Measurements from ENCODE around the gene FGGY. TPM values are rescaled to one million over a fixed set of nuclear protein-coding genes. Genes with fewer than 3 reads are reported as not detected.
"Not testable (repeated sequence)": the region's sequence is repeated elsewhere in the genome, so short reads cannot be mapped to it uniquely, and the experiment has no call there.

FGGY gene
- total RNA-seq, 1 experiment from 2014 or later, result 12.0 TPM

DNA sequence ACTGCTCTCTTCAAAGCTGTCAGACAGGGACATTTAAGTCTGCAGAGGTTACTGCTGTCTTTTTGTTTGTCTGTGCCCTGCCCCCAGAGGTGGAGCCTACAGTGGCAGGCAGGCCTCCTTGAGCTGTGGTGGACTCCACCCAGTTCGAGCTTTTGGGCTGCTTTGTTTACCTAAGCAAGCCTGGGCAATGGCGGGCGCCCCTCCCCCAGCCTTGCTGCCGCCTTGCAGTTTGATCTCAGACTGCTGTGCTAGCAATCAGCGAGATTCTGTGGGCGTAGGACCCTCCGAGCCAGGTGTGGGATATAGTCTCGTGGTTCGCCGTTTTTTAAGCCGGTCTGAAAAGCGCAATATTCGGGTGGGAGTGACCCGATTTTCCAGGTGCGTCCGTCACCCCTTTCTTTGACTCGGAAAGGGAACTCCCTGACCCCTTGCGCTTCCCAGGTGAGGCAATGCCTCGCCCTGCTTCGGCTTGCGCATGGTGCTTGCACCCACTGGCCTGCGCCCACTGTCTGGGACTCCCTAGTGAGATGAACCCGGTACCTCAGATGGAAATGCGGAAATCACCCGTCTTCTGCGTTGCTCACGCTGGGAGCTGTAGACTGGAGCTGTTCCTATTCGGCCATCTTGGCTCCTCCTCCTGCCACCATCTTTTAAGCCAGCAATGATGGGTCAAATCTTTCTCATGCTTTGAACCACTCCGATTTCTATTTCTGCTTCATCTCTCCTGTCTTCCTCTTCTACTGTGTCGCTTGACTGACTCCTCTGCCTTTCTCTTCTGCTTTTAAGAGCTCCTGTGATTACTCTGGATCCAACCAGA lies 356.5 kb downstream of the FGGY start:
- peaks cover 16% of the 10 kb centered on the region for H3K4me1 Mint-ChIP-seq
- CTCF ChIA-PET; H3K27me3 Mint-ChIP-seq (ENCODE audit: low read depth): not testable (repeated sequence)

DNA sequence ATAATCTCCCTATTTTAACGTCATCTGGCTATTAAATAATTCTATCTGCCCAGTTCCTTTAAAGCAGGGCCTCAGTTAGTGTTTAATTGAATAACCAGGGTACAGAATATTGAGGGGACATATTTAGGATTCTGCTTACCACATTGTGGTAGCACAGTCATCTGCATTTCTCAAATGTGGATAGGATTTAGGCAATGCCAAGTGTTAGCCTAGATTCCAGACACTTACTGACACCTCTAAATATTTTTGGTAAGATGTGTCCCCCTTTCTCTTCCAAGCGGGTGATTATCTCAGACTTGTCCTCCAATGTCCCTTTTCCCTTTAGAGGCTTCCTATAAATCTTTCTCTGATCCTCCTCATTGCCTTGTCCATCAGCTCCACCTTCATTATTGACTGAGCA lies 357.1 kb downstream of the FGGY start:
- H3K4me1 Mint-ChIP-seq, result peaks cover 19% of the 10 kb centered on the region
- DNase-seq (ENCODE audit: low spot score) (no peak), ATAC-seq (no peak)
- CTCF ChIA-PET, result no interaction called here
- H3K4me3 Mint-ChIP-seq, result peak overlapping the region; percentile 18
- no peaks in the 10 kb centered on the region; the same call in 1 of the 2 replicates for H3K27me3 Mint-ChIP-seq (ENCODE audit: low read depth)
- H3K36me3 Mint-ChIP-seq, result peaks cover 12% of the 10 kb centered on the region
- POLR2A ChIA-PET, result no interaction called here
- peaks cover 6% of the 10 kb centered on the region for H3K9me3 Mint-ChIP-seq
- peak overlapping the region; percentile 34 for H3K27ac Mint-ChIP-seq
- no peak for TF ChIP-seq TP53 (CRISPR knock-in tag; IDR thresholded peaks at IDR 0.05)

More for the DNA sequence above, 356.5 kb downstream of the FGGY start:
- ATAC-seq, POLR2A ChIA-PET, H3K9me3 Mint-ChIP-seq: not testable (repeated sequence)
- peak overlapping the region; percentile 18 for H3K4me3 Mint-ChIP-seq
- peaks cover 12% of the 10 kb centered on the region for H3K36me3 Mint-ChIP-seq
- DNase-seq (ENCODE audit: low spot score), result peak; percentile 29
- H3K27ac Mint-ChIP-seq, result peak overlapping the region; percentile 19; the same call in 1 of the 2 replicates

DNA sequence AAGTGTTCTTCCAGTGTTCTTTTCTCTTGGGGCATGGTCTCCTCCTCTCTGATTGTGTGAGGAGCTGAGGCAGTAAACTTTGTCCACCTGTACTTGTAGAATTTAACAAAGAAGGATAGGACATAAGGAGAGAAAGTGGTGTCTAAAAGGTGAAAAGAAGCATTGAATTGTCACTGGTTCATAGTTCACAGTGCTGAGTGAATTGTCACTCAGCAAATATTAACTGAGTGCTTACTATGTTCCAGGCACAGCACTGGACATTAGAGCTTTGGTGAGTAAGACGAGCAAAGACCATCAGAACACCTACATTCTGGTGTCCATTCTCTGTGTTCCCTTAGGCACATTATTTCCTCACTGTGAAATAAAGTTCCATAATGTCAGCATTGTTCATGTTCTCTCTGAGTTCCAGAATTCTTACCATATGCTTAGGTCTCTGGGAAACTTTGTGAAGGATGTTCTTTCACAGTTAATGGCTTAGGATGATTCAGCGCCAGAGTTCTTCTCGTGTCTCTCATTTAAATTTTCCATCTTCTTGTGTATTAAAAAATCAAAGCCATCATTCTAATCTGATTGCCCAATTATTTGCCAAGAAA lies 361.1 kb downstream of the FGGY start:
- Mint-ChIP-seq H3K9me3 (no peaks in the 10 kb centered on the region; the same call in none of the 2 replicates), H3K27me3 (ENCODE audit: low read depth) (no peaks in the 10 kb centered on the region), H3K4me1 (peaks cover 22% of the 10 kb centered on the region), H3K36me3 (no peaks in the 10 kb centered on the region), H3K27ac (no peak overlapping the region), H3K4me3 (no peak overlapping the region)
- ChIA-PET POLR2A (interaction anchor here (0.6 kb wide), 1 partner anchor 348 kb away, joined by 3 read pairs; no protein-coding TSS in a partner anchor), CTCF (no interaction called here)
- no peak for TF ChIP-seq FOXK1 (CRISPR knock-in tag; IDR thresholded peaks at IDR 0.05)
- TF ChIP-seq NFYB (CRISPR knock-in tag; conservative IDR thresholded peaks at IDR 0.05; ENCODE audit: low read depth), result no peak
- TF ChIP-seq, protein P1, sequence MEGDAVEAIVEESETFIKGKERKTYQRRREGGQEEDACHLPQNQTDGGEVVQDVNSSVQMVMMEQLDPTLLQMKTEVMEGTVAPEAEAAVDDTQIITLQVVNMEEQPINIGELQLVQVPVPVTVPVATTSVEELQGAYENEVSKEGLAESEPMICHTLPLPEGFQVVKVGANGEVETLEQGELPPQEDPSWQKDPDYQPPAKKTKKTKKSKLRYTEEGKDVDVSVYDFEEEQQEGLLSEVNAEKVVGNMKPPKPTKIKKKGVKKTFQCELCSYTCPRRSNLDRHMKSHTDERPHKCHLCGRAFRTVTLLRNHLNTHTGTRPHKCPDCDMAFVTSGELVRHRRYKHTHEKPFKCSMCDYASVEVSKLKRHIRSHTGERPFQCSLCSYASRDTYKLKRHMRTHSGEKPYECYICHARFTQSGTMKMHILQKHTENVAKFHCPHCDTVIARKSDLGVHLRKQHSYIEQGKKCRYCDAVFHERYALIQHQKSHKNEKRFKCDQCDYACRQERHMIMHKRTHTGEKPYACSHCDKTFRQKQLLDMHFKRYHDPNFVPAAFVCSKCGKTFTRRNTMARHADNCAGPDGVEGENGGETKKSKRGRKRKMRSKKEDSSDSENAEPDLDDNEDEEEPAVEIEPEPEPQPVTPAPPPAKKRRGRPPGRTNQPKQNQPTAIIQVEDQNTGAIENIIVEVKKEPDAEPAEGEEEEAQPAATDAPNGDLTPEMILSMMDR (IDR thresholded peaks at IDR 0.05), result no peak
- TF ChIP-seq, protein P2, sequence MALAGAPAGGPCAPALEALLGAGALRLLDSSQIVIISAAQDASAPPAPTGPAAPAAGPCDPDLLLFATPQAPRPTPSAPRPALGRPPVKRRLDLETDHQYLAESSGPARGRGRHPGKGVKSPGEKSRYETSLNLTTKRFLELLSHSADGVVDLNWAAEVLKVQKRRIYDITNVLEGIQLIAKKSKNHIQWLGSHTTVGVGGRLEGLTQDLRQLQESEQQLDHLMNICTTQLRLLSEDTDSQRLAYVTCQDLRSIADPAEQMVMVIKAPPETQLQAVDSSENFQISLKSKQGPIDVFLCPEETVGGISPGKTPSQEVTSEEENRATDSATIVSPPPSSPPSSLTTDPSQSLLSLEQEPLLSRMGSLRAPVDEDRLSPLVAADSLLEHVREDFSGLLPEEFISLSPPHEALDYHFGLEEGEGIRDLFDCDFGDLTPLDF (CRISPR knock-in tag; IDR thresholded peaks at IDR 0.05), result no peak
- TF ChIP-seq NR2C2 (CRISPR knock-in tag; IDR thresholded peaks at IDR 0.05), result no peak
- TF ChIP-seq, protein P3, sequence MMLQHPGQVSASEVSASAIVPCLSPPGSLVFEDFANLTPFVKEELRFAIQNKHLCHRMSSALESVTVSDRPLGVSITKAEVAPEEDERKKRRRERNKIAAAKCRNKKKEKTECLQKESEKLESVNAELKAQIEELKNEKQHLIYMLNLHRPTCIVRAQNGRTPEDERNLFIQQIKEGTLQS (CRISPR knock-in tag; conservative IDR thresholded peaks at IDR 0.05), result no peak
- no peak for TF ChIP-seq ZNF232 (CRISPR knock-in tag; IDR thresholded peaks at IDR 0.05)
- TF ChIP-seq MYBL2 (CRISPR knock-in tag; IDR thresholded peaks at IDR 0.05), result no peak
- no peak for TF ChIP-seq RORB (CRISPR knock-in tag; IDR thresholded peaks at IDR 0.05)
- TF ChIP-seq IRF2 (CRISPR knock-in tag; IDR thresholded peaks at IDR 0.05; ENCODE audit: borderline replicate concordance, low read depth), result no peak
- TF ChIP-seq ZNF219 (CRISPR knock-in tag; IDR thresholded peaks at IDR 0.05; ENCODE audit: borderline replicate concordance), result no peak
- TF ChIP-seq, protein P4, sequence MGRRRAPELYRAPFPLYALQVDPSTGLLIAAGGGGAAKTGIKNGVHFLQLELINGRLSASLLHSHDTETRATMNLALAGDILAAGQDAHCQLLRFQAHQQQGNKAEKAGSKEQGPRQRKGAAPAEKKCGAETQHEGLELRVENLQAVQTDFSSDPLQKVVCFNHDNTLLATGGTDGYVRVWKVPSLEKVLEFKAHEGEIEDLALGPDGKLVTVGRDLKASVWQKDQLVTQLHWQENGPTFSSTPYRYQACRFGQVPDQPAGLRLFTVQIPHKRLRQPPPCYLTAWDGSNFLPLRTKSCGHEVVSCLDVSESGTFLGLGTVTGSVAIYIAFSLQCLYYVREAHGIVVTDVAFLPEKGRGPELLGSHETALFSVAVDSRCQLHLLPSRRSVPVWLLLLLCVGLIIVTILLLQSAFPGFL (CRISPR knock-in tag; IDR thresholded peaks at IDR 0.05; ENCODE audit: borderline replicate concordance), result no peak
- no peak for TF ChIP-seq OVOL2 (CRISPR knock-in tag; IDR thresholded peaks at IDR 0.05; ENCODE audit: borderline replicate concordance)
- TF ChIP-seq, protein P5, sequence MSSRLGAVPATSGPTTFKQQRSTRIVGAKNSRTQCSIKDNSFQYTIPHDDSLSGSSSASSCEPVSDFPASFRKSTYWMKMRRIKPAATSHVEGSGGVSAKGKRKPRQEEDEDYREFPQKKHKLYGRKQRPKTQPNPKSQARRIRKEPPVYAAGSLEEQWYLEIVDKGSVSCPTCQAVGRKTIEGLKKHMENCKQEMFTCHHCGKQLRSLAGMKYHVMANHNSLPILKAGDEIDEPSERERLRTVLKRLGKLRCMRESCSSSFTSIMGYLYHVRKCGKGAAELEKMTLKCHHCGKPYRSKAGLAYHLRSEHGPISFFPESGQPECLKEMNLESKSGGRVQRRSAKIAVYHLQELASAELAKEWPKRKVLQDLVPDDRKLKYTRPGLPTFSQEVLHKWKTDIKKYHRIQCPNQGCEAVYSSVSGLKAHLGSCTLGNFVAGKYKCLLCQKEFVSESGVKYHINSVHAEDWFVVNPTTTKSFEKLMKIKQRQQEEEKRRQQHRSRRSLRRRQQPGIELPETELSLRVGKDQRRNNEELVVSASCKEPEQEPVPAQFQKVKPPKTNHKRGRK (CRISPR knock-in tag; IDR thresholded peaks at IDR 0.05; ENCODE audit: borderline replicate concordance), result no peak
- TF ChIP-seq, protein P6, sequence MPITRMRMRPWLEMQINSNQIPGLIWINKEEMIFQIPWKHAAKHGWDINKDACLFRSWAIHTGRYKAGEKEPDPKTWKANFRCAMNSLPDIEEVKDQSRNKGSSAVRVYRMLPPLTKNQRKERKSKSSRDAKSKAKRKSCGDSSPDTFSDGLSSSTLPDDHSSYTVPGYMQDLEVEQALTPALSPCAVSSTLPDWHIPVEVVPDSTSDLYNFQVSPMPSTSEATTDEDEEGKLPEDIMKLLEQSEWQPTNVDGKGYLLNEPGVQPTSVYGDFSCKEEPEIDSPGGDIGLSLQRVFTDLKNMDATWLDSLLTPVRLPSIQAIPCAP (CRISPR knock-in tag; IDR thresholded peaks at IDR 0.05), result no peak
- TF ChIP-seq GABPB1 (CRISPR knock-in tag; IDR thresholded peaks at IDR 0.05), result no peak
- no peak for TF ChIP-seq ATF1 (CRISPR knock-in tag; IDR thresholded peaks at IDR 0.05)
- TF ChIP-seq GRHL2 (CRISPR knock-in tag; IDR thresholded peaks at IDR 0.05; ENCODE audit: insufficient replicate concordance, severe bottlenecking), result no peak
- ATAC-seq (no peak), DNase-seq (ENCODE audit: low spot score) (no peak)

All from WTC11 (cell line).